H9 (cell line): ENCODE measurements around the gene CLEC12A. TPM values are rescaled to one million over a fixed set of nuclear protein-coding genes. Genes with fewer than 3 reads are reported as not detected.

Experiments used
- DNase-seq: peaks from one replicate; pipeline ENCODE4 v3.0.0-alpha.2; 2017
- H2AFZ ChIP-seq: one replicate; pipeline ENCODE4 v1.6.1; 2013; ENCODE audit warnings: mild to moderate bottlenecking, low read length, control low read depth, moderate library complexity
- H2AK5ac ChIP-seq: 2 replicates; pipeline ENCODE4 v1.6.1; 2013; ENCODE audit warnings: low read length, control low read depth, mixed read lengths; ENCODE audit not compliant: insufficient read length
- H2BK120ac ChIP-seq: one replicate; pipeline ENCODE4 v1.6.1; 2013; ENCODE audit warnings: low read depth, mild to moderate bottlenecking, low read length, control low read depth, inconsistent platforms; ENCODE audit not compliant: poor library complexity, severe bottlenecking
- H2BK12ac ChIP-seq: 2 replicates; pipeline ENCODE4 v1.6.1; 2013; ENCODE audit warnings: low read length, control low read depth, mixed read lengths, low read depth; ENCODE audit not compliant: insufficient read length
- H2BK15ac ChIP-seq: 2 replicates; pipeline ENCODE4 v1.6.1; 2013; ENCODE audit warnings: low read depth, low read length, control low read depth
- H2BK20ac ChIP-seq: one replicate; pipeline ENCODE4 v1.6.1; 2013; ENCODE audit warnings: low read depth, mild to moderate bottlenecking, low read length, control low read depth, inconsistent platforms; ENCODE audit not compliant: poor library complexity, severe bottlenecking
- H2BK5ac ChIP-seq: 2 replicates; pipeline ENCODE4 v1.6.1; 2013; ENCODE audit warnings: low read length, control low read depth, mixed read lengths; ENCODE audit not compliant: insufficient read length
- H3K14ac ChIP-seq: 2 replicates; pipeline ENCODE4 v1.6.1; 2013; ENCODE audit warnings: low read length, control low read depth; ENCODE audit not compliant: insufficient read depth
- H3K18ac ChIP-seq: 2 replicates; pipeline ENCODE4 v1.6.1; 2013; ENCODE audit warnings: low read depth, mild to moderate bottlenecking, mixed read lengths, low read length, control low read depth; ENCODE audit not compliant: insufficient read length
- H3K23ac ChIP-seq: 2 replicates; pipeline ENCODE4 v1.6.1; 2013; ENCODE audit warnings: low read length, control low read depth, mixed read lengths, low read depth; ENCODE audit not compliant: insufficient read length
- H3K23me2 ChIP-seq: 2 replicates; pipeline ENCODE4 v1.6.1; 2013; ENCODE audit warnings: low read depth, mild to moderate bottlenecking, mixed read lengths, low read length, control low read depth; ENCODE audit not compliant: insufficient read length, poor library complexity, severe bottlenecking
- H3K27ac ChIP-seq: 2 replicates; pipeline ENCODE4 v1.5.1; 2013; ENCODE audit warnings: low read length, control low read depth, mixed read lengths, low read depth; ENCODE audit not compliant: insufficient read length
- H3K27me3 ChIP-seq: 2 replicates; pipeline ENCODE4 v1.6.1; 2013; ENCODE audit warnings: low read length, control low read depth, inconsistent platforms; ENCODE audit not compliant: insufficient read depth
- H3K4ac ChIP-seq: 2 replicates; pipeline ENCODE4 v1.6.1; 2013; ENCODE audit warnings: low read depth, mild to moderate bottlenecking, control low read depth, inconsistent platforms, low read length, moderate library complexity
- H3K4me1 ChIP-seq: 2 replicates; pipeline ENCODE4 v1.6.1; 2013; ENCODE audit warnings: low read length, control low read depth, inconsistent platforms; ENCODE audit not compliant: insufficient read depth
- H3K4me2 ChIP-seq: 2 replicates; pipeline ENCODE4 v1.6.1; 2013; ENCODE audit warnings: low read length, control low read depth, mixed read lengths; ENCODE audit not compliant: insufficient read length, insufficient read depth
- H3K56ac ChIP-seq: 2 replicates; pipeline ENCODE4 v1.6.1; 2013; ENCODE audit warnings: low read depth, mild to moderate bottlenecking, mixed read lengths, low read length, control low read depth; ENCODE audit not compliant: insufficient read length
- H3K79me1 ChIP-seq: 2 replicates; pipeline ENCODE4 v1.6.1; 2013; ENCODE audit warnings: low read depth, mild to moderate bottlenecking, moderate library complexity, low read length, control low read depth, inconsistent platforms; ENCODE audit not compliant: insufficient read depth, poor library complexity, severe bottlenecking
- H3K79me2 ChIP-seq: 2 replicates; pipeline ENCODE4 v1.6.1; 2013; ENCODE audit warnings: low read length, control low read depth, inconsistent platforms; ENCODE audit not compliant: insufficient read depth
- H3K9ac ChIP-seq: 2 replicates; pipeline ENCODE4 v1.6.1; 2013; ENCODE audit warnings: low read length, control low read depth, mixed read lengths; ENCODE audit not compliant: insufficient read length; ENCODE audit errors: extremely low read depth
- H3K9me3 ChIP-seq: one replicate; pipeline ENCODE4 v1.6.1; 2013; ENCODE audit warnings: low read depth, low read length, inconsistent platforms; ENCODE audit not compliant: control insufficient read depth
- H3T11ph ChIP-seq: one replicate; pipeline ENCODE4 v1.6.1; 2013; ENCODE audit warnings: mild to moderate bottlenecking, low read length, control low read depth, inconsistent platforms
- H4K20me1 ChIP-seq: one replicate; pipeline ENCODE4 v1.6.1; 2013; ENCODE audit not compliant: control insufficient read depth, insufficient read length, insufficient read depth
- H4K5ac ChIP-seq: 2 replicates; pipeline ENCODE4 v1.6.1; 2013; ENCODE audit warnings: low read depth, mild to moderate bottlenecking, mixed read lengths, low read length, control low read depth; ENCODE audit not compliant: insufficient read length
- H4K8ac ChIP-seq: replicated peaks from 2 replicates; pipeline ENCODE4 v1.6.1; 2013; ENCODE audit warnings: low read length, control low read depth, mixed read lengths, low read depth; ENCODE audit not compliant: insufficient read length
- H4K91ac ChIP-seq: 2 replicates; pipeline ENCODE4 v1.6.1; 2013; ENCODE audit warnings: low read depth, mild to moderate bottlenecking, moderate library complexity, mixed read lengths, low read length, control low read depth; ENCODE audit not compliant: insufficient read length
- H3K27ac Mint-ChIP-seq, 3 experiments: 2 replicates in 2 of 3; 3 replicates in 1 of 3; pipeline ENCODE4 v1.8.0; 2020 to 2021; ENCODE audit warnings: mixed read lengths in 3 of 3, mild to moderate bottlenecking in 1 of 3, moderate library complexity in 1 of 3
- H3K27me3 Mint-ChIP-seq: 2 replicates; pipeline ENCODE4 v1.8.0; 2021; ENCODE audit warnings: low read depth, mild to moderate bottlenecking, moderate library complexity, mixed read lengths
- H3K36me3 Mint-ChIP-seq, 3 experiments: 2 replicates in 2 of 3; 3 replicates in 1 of 3; pipeline ENCODE4 v1.8.0; 2020 to 2021; ENCODE audit warnings: low read depth in 3 of 3, mixed read lengths in 3 of 3; ENCODE audit not compliant: insufficient read depth in 1 of 3
- H3K4me1 Mint-ChIP-seq, 2 experiments: 2 replicates each; pipeline ENCODE4 v1.8.0; 2020; ENCODE audit warnings: mixed read lengths in 2 of 2
- H3K4me3 Mint-ChIP-seq, 2 experiments: 2 replicates in 1 of 2; 3 replicates in 1 of 2; pipeline ENCODE4 v1.8.0; 2020 to 2021; ENCODE audit warnings: mild to moderate bottlenecking in 2 of 2, mixed read lengths in 2 of 2, moderate library complexity in 1 of 2
- H3K9me3 Mint-ChIP-seq, 2 experiments: 2 replicates in 1 of 2; 3 replicates in 1 of 2; pipeline ENCODE4 v1.8.0; 2020; ENCODE audit warnings: mild to moderate bottlenecking in 2 of 2, mixed read lengths in 2 of 2, moderate library complexity in 1 of 2
- WGBS: extraction: QIAGEN DNeasy Blood & Tissue Kit; methylation state at CpG from one replicate; pipeline ENCODE4 v1.1.7; 2013; ENCODE audit warnings: missing lambda C conversion rate, low lambda C conversion rate, mixed read lengths; ENCODE audit not compliant: insufficient read length; ENCODE audit errors: extremely low coverage; 5-methylcytosine and 5-hydroxymethylcytosine counted together
- total RNA-seq: library from RNA; stranded (reverse); gene quantifications from 2 replicates; pipeline ENCODE4 v1.2.1, GENCODE V29; 2021
- TF ChIP-seq, protein P1 (sequence below): fragments of 200-600 bp; sonication (generic); conservative IDR thresholded peaks from 3 replicates; pipeline ENCODE4 v1.8.0; 2021; ENCODE audit warnings: antibody characterized with exemption, mild to moderate bottlenecking

CLEC12A gene
- total RNA-seq, 1 experiment from 2014 or later, result not detected

DNA sequence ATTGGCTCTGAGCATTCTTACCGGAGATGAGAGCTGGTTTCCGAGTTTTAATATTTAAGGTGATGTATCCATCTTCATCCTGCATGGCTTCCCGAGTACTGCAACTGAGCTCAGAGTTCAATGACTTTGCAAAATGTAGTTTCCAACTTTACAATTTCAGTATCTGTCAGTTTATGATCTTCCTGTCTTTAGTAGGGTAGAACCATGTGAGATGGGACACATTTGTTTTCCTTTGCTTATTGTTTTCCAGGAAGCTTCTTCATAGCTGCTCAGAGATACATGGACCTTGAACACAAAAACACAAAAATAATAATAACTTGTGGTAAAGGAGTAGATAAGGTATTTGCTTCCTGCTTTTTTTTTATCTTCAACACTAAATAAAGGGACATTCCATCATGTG, 27.8 kb downstream of the CLEC12A start, which contains the start of gene CLEC1B:
Gene CLEC1B, minus strand, starts transcription at position 106 of the 400 bp plus-strand sequence. Its CDS starts 21 bp downstream, at position 85.
- TF ChIP-seq, protein P1, sequence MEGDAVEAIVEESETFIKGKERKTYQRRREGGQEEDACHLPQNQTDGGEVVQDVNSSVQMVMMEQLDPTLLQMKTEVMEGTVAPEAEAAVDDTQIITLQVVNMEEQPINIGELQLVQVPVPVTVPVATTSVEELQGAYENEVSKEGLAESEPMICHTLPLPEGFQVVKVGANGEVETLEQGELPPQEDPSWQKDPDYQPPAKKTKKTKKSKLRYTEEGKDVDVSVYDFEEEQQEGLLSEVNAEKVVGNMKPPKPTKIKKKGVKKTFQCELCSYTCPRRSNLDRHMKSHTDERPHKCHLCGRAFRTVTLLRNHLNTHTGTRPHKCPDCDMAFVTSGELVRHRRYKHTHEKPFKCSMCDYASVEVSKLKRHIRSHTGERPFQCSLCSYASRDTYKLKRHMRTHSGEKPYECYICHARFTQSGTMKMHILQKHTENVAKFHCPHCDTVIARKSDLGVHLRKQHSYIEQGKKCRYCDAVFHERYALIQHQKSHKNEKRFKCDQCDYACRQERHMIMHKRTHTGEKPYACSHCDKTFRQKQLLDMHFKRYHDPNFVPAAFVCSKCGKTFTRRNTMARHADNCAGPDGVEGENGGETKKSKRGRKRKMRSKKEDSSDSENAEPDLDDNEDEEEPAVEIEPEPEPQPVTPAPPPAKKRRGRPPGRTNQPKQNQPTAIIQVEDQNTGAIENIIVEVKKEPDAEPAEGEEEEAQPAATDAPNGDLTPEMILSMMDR, result no peak
- H3K4me1 Mint-ChIP-seq, result no peaks in the 10 kb centered on the region
- H4K8ac ChIP-seq, result no peak within 1 kb of the TSS

More for the DNA sequence above, 27.8 kb downstream of the CLEC12A start, which contains the start of gene CLEC1B:
- Histone ChIP-seq H3K23ac (no peak within 1 kb of the TSS), H3K4me2 (no peak within 1 kb of the TSS), H2BK5ac (no peak within 1 kb of the TSS), H3K56ac (no peak within 1 kb of the TSS), H3K79me2 (no peaks in the 10 kb centered on the region), H2AFZ (no peak within 1 kb of the TSS), H3K4ac (no peak within 1 kb of the TSS), H3K27ac (no peak within 1 kb of the TSS), H4K91ac (no peak within 1 kb of the TSS), H4K20me1 (no peaks in the 10 kb centered on the region), H3K23me2 (no peaks in the 10 kb centered on the region), H2AK5ac (no peak within 1 kb of the TSS), H2BK15ac (no peak within 1 kb of the TSS), H3K9ac (no peak within 1 kb of the TSS), H3T11ph (no peak within 1 kb of the TSS), H3K79me1 (no peaks in the 10 kb centered on the region), H3K9me3 (no peaks in the 10 kb centered on the region), H3K18ac (no peak within 1 kb of the TSS), H2BK20ac (no peak within 1 kb of the TSS), H3K14ac (no peak within 1 kb of the TSS), H4K5ac (no peak within 1 kb of the TSS), H2BK120ac (no peak within 1 kb of the TSS), H3K4me1 (no peaks in the 10 kb centered on the region), H3K27me3 (no peaks in the 10 kb centered on the region), H2BK12ac (no peak within 1 kb of the TSS)
- no peak for DNase-seq
- Mint-ChIP-seq H3K4me3 (no peak within 1 kb of the TSS), H3K9me3 (no peaks in the 10 kb centered on the region; a peak in 1 of 5 replicates), H3K27me3 (no peaks in the 10 kb centered on the region), H3K36me3 (no peaks in the 10 kb centered on the region), H3K27ac (no peak within 1 kb of the TSS; a peak in 1 of 7 replicates)
- no CpG with 5 or more reads among the region's 3 CpGs for WGBS
